Fibroblast of lung (primary cell): ENCODE measurements around the gene DZIP1L. TPM values are rescaled to one million over a fixed set of nuclear protein-coding genes. Genes with fewer than 3 reads are reported as not detected.

Experiments
- DNase-seq, 2 donors: peaks; one replicate each; pipeline versions ENCODE4 v3.0.0 to v3.0.0-alpha.2; 2010; ENCODE audit warnings: low read depth in 2 of 2
- H2AFZ ChIP-seq: 2 replicates; pipeline ENCODE4 v1.5.1; 2012; ENCODE audit warnings: low read length, control low read depth, inconsistent platforms
- H3K27ac ChIP-seq: 2 replicates; pipeline ENCODE4 v1.5.1; 2011; ENCODE audit warnings: low read length, control low read depth; ENCODE audit not compliant: insufficient read depth
- H3K27me3 ChIP-seq: 2 replicates; pipeline ENCODE4 v1.5.1; 2011; ENCODE audit warnings: mild to moderate bottlenecking, low read length; ENCODE audit not compliant: control insufficient read depth, insufficient read depth
- H3K36me3 ChIP-seq: 2 replicates; pipeline ENCODE4 v1.5.1; 2011; ENCODE audit warnings: low read length; ENCODE audit not compliant: control insufficient read depth, insufficient read depth
- H3K4me1 ChIP-seq: 2 replicates; pipeline ENCODE4 v1.5.1; 2011; ENCODE audit warnings: low read length; ENCODE audit not compliant: control insufficient read depth, insufficient read depth; ENCODE audit errors: extremely low read depth
- H3K4me2 ChIP-seq: 2 replicates; pipeline ENCODE4 v1.5.1; 2011; ENCODE audit warnings: low read length, control low read depth; ENCODE audit not compliant: insufficient read depth; ENCODE audit errors: extremely low read depth
- H3K4me3 ChIP-seq, 4 experiments: fragments of 200-600 bp in 1 of 4; sonication (generic) in 1 of 4; replicated peaks in 1 of 4; 2 replicates each; pipeline ENCODE4 v1.5.1; 2011 to 2016; ENCODE audit warnings: low read length in 4 of 4, low read depth in 3 of 4, mild to moderate bottlenecking in 3 of 4, control low read depth in 2 of 4, inconsistent platforms in 1 of 4, mixed read lengths in 1 of 4; ENCODE audit not compliant: insufficient read depth in 1 of 4; ENCODE audit errors: control extremely low read depth in 1 of 4
- H3K79me2 ChIP-seq: 2 replicates; pipeline ENCODE4 v1.5.1; 2012; ENCODE audit warnings: mild to moderate bottlenecking, low read length, inconsistent platforms; ENCODE audit not compliant: control insufficient read depth, insufficient read depth
- H3K9ac ChIP-seq: 2 replicates; pipeline ENCODE4 v1.5.1; 2011; ENCODE audit warnings: mild to moderate bottlenecking, low read length, control low read depth; ENCODE audit not compliant: insufficient read depth
- H3K9me3 ChIP-seq: 2 replicates; pipeline ENCODE4 v1.5.1; 2012; ENCODE audit warnings: low read depth, low read length; ENCODE audit not compliant: control insufficient read depth, insufficient read depth
- H4K20me1 ChIP-seq: 2 replicates; pipeline ENCODE4 v1.5.1; 2011; ENCODE audit warnings: low read length; ENCODE audit not compliant: control insufficient read depth, insufficient read depth; ENCODE audit errors: extremely low read depth
- CTCF ChIP-seq, 2 donors: IDR thresholded peaks in 1 of 2; conservative IDR thresholded peaks in 1 of 2; 1 replicate in 1 of 2; 2 replicates in 1 of 2; pipeline ENCODE4 v1.5.1; 2011 to 2012; ENCODE audit warnings: low read length in 2 of 2, control low read depth in 1 of 2, inconsistent platforms in 1 of 2, low read depth in 1 of 2, mild to moderate bottlenecking in 1 of 2
- EZH2 ChIP-seq: IDR thresholded peaks from 2 replicates; pipeline ENCODE4 v1.5.1; 2012; ENCODE audit warnings: low read length, control low read depth, mild to moderate bottlenecking; ENCODE audit errors: missing control alignments
- polyA plus RNA-seq, 2 donors: library from polyadenylated mRNA; depleted of rRNA in 1 of 2; stranded (reverse) in 1 of 2; unstranded in 1 of 2; fragments of >200 nt; gene quantifications; 2 replicates each; pipeline ENCODE4 v1.2.1, GENCODE V29; 2011 to 2012; ENCODE audit warnings: missing spikeins in 1 of 2
- total RNA-seq: library from RNA; depleted of rRNA; stranded (reverse); fragments of >200 nt; gene quantifications from 2 replicates; pipeline ENCODE4 v1.2.1, GENCODE V29; 2014

Gene DZIP1L
- total and polyA plus RNA-seq, 2 donors (not counting 1 experiment from before 2014, with no cell fraction given): 8.9 to 22.6 TPM

GRCh38 chr3:138016065-138016464 is 99.3 kb downstream of the DZIP1L start:
- H3K27ac ChIP-seq: no peak overlapping the region
- no peaks in the 10 kb centered on the region for H3K36me3 ChIP-seq
- H3K27me3 ChIP-seq: no peaks in the 10 kb centered on the region
- no peak overlapping the region for H3K4me3 ChIP-seq
- no peaks in the 10 kb centered on the region for H3K9me3 ChIP-seq
- H4K20me1 ChIP-seq: no peaks in the 10 kb centered on the region
- H3K9ac ChIP-seq: no peak overlapping the region
- no peaks in the 10 kb centered on the region for H3K4me1 ChIP-seq
- TF ChIP-seq CTCF (conservative IDR thresholded peaks at IDR 0.05 in 1 of 2, IDR thresholded peaks at IDR 0.05 in 1 of 2; ENCODE audit: low read depth in 1 of 2, low read length in 2 of 2): no peak
- TF ChIP-seq EZH2: no peak
- no peak overlapping the region for H2AFZ ChIP-seq
- H3K4me2 ChIP-seq: no peak overlapping the region
- H3K79me2 ChIP-seq: no peaks in the 10 kb centered on the region
- no peak for DNase-seq

- H2AFZ ChIP-seq: no peak overlapping the region
- no peak overlapping the region for H3K27ac ChIP-seq
- no peaks in the 10 kb centered on the region for H3K27me3 ChIP-seq
- H3K36me3 ChIP-seq: no peaks in the 10 kb centered on the region
- H3K4me1 ChIP-seq: no peaks in the 10 kb centered on the region
- no peaks in the 10 kb centered on the region for H3K79me2 ChIP-seq
- no peak overlapping the region for H3K4me2 ChIP-seq
- H3K4me3 ChIP-seq: no peak overlapping the region
- H3K9me3 ChIP-seq: no peaks in the 10 kb centered on the region
- DNase-seq: no peak
- TF ChIP-seq CTCF (conservative IDR thresholded peaks at IDR 0.05 in 1 of 2, IDR thresholded peaks at IDR 0.05 in 1 of 2; ENCODE audit: low read depth in 1 of 2, low read length in 2 of 2): no peak
- TF ChIP-seq EZH2: no peak
- H3K9ac ChIP-seq: no peak overlapping the region
- H4K20me1 ChIP-seq: no peaks in the 10 kb centered on the region
Observed at GRCh38 chr3:138012526-138012925, 102.9 kb downstream of the DZIP1L start.

Other genes starting within 250 kb of the DZIP1L start
- not detected in 2 replicates for gene CLDN18, start 105.4 kb downstream of the DZIP1L start, total RNA-seq
- not detected in 2 replicates for gene CLDN18, start 105.4 kb downstream of the DZIP1L start, polyA plus RNA-seq
- gene A4GNT, start 16.8 kb upstream of the DZIP1L start, total RNA-seq: not detected in 2 replicates
- gene A4GNT, start 16.8 kb upstream of the DZIP1L start, polyA plus RNA-seq: not detected in 2 replicates
- gene DBR1, start 59.3 kb upstream of the DZIP1L start, total RNA-seq: 19.7 and 21.6 TPM in 2 replicates
- 16.2 and 18.2 TPM in 2 replicates for gene DBR1, start 59.3 kb upstream of the DZIP1L start, polyA plus RNA-seq
- gene ARMC8, start 71.7 kb upstream of the DZIP1L start, total RNA-seq: 45.9 and 49.6 TPM in 2 replicates
- 43.6 and 44.7 TPM in 2 replicates for gene ARMC8, start 71.7 kb upstream of the DZIP1L start, polyA plus RNA-seq
- gene NME9, start 214.2 kb upstream of the DZIP1L start, total RNA-seq: not detected in 2 replicates
- gene NME9, start 214.2 kb upstream of the DZIP1L start, polyA plus RNA-seq: not detected in 2 replicates
- gene MRAS, start 233.0 kb upstream of the DZIP1L start, total RNA-seq: 48.0 and 73.0 TPM in 2 replicates
- gene MRAS, start 233.0 kb upstream of the DZIP1L start, polyA plus RNA-seq: 35.3 and 43.2 TPM in 2 replicates